PFSK-1 (cell line): ENCODE measurements around the gene IL17C.

Experiments
- POLR2AphosphoS5 ChIP-seq: IDR thresholded peaks from 2 replicates; pipeline ENCODE4 v1.6.1; 2012; ENCODE audit warnings: low read depth, mild to moderate bottlenecking, control low read depth, low read length, moderate library complexity
- REST ChIP-seq, 2 experiments: IDR thresholded peaks; 2 replicates each; pipeline versions ENCODE4 v1.6.1 to v1.8.0; 2011 to 2012; ENCODE audit warnings: low read depth in 2 of 2, low read length in 2 of 2, control low read depth in 1 of 2, inconsistent platforms in 1 of 2, mild to moderate bottlenecking in 1 of 2, moderate library complexity in 1 of 2; ENCODE audit not compliant: insufficient read depth in 1 of 2
- SIN3A ChIP-seq: IDR thresholded peaks from 2 replicates; pipeline ENCODE4 v1.6.1; 2012; ENCODE audit warnings: mild to moderate bottlenecking, low read length, moderate library complexity, borderline replicate concordance; ENCODE audit not compliant: insufficient read depth
- TAF1 ChIP-seq: IDR thresholded peaks from 2 replicates; pipeline ENCODE4 v1.6.1; 2012; ENCODE audit warnings: low read length, control low read depth, borderline replicate concordance; ENCODE audit not compliant: insufficient read depth

DNA sequence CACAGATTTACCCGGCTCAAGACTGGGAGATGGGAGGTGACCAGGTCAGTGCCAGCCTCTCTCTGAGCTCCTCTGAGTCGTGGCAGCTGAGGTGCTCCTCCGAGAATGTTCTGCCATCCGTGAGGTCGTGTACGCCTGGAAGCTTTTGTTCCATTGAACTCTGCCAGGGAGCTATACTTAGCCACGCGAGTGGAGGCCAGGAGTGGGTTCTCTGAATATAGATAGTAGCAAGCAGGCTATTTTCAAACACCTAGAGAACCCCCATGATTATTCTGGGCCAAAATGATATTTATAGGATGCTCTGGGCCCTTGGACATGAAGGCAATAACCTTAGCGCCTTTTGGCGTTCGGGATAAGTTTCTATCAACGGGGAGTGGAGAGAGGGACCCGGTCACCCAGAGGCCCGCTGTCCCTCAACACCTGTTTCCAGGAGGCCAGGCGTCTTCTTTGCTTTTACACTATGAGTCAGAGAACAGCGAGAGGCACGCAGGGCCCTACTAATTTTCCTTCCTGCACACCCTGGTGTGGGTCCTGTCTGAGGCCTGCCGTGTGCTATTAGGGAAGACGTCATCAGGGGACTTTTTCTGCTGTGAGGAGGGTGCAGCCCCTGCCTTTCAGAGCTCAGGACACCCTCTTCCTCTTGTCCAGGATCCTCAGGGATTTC lies 35.5 kb downstream of the IL17C start:
- TF ChIP-seq TAF1 (no peak), POLR2AphosphoS5 (no peak), REST (IDR thresholded peaks at IDR 0.05; ENCODE audit: insufficient read depth in 1 of 2, low read depth in 2 of 2, low read length in 2 of 2) (no peak), SIN3A (no peak)
